ENCODE results near the gene RMI1. TPM values are rescaled to one million over a fixed set of nuclear protein-coding genes. Genes with fewer than 3 reads are reported as not detected.
"Not testable (repeated sequence)": the region's sequence is repeated elsewhere in the genome, so short reads cannot be mapped to it uniquely, and the experiment has no call there.

Gene RMI1
- total and polyA plus RNA-seq, 2 donors: 5.8 to 7.9 TPM

DNA sequence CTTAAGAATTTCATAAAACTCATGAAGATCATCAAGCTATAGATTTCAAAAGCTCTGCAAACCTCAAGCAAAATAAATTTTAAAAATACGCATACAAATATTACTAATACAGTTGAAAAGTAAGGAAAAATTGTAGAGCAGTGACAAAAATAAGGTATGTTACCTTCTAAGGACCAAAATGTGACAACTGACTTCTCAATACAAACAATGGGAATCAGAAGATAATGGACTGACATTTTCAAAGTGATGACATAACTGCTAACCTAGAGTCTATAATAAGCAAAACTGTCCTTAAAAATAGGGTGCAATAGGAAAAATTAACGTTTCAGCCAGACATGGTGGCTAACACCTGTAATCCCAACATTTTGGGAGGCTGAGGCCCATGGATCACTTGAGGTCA, 27.1 kb downstream of the RMI1 start:
- 98% methylated on average over 2 of the region's 2 CpGs for WGBS
- Histone ChIP-seq H3K27ac (ENCODE audit: low read depth in 1 of 2, low read length in 1 of 2) (no peak overlapping the region), H3K4me1 (ENCODE audit: control insufficient read depth in 2 of 2, insufficient read depth in 2 of 2, low read length in 2 of 2) (no peaks in the 10 kb centered on the region), H3K27me3 (ENCODE audit: control insufficient read depth in 2 of 2, insufficient read depth in 1 of 2, low read length in 1 of 2) (no peaks in the 10 kb centered on the region), H3K9me3 (ENCODE audit: control insufficient read depth in 2 of 2, insufficient read depth in 1 of 2, low read length in 1 of 2) (peaks cover 0 to 3% of the 10 kb centered on the region in 2 donors), H3K4me3 (ENCODE audit: low read length in 2 of 2) (no peak overlapping the region), H3K36me3 (ENCODE audit: control insufficient read depth in 2 of 2, insufficient read depth in 2 of 2, low read length in 1 of 2) (peaks cover 0 to 2% of the 10 kb centered on the region in 2 donors)
- DNase-seq (ENCODE audit: low read depth in 6 of 9, low spot score in 9 of 9): no peak

DNA sequence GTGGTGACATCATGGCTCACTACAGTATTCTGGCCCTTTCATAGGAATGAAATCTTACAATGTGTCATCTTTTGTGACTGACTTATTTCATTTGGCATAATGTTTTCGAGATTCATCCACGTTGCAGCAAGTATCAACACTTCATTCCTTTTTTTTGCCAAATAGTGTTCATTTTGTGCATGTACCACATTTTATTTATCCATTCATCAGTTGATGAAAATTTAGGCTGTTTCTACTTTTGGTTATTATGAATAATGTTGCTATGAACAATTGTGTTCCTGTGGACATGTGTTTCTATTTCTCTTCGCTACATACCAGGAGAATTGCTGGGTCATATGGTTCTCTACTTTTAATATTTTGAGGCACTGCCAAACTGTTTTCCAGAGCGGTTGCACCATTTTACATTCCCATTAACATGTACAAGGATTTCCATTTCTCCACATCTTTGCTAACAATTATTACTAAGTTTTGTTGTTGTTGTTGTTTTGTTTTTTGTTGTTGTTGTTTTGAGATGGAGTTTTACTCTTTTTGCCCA, 43.5 kb downstream of the RMI1 start:
- H3K27ac ChIP-seq (ENCODE audit: low read depth in 1 of 2, low read length in 1 of 2): no peak overlapping the region
- H3K27me3 ChIP-seq (ENCODE audit: control insufficient read depth in 2 of 2, insufficient read depth in 1 of 2, low read length in 1 of 2): no peaks in the 10 kb centered on the region
- no peaks in the 10 kb centered on the region for H3K9me3 ChIP-seq (ENCODE audit: control insufficient read depth in 2 of 2, insufficient read depth in 1 of 2, low read length in 1 of 2)
- 98% methylated on average over 4 of the region's 4 CpGs for WGBS
- no peak for DNase-seq (ENCODE audit: low read depth in 6 of 9, low spot score in 9 of 9)
- no peak overlapping the region for H3K4me3 ChIP-seq (ENCODE audit: low read length in 2 of 2)
- no peaks in the 10 kb centered on the region for H3K4me1 ChIP-seq (ENCODE audit: control insufficient read depth in 2 of 2, insufficient read depth in 2 of 2, low read length in 2 of 2)
- H3K36me3 ChIP-seq (ENCODE audit: control insufficient read depth in 2 of 2, insufficient read depth in 2 of 2, low read length in 1 of 2): no peaks in the 10 kb centered on the region

DNA sequence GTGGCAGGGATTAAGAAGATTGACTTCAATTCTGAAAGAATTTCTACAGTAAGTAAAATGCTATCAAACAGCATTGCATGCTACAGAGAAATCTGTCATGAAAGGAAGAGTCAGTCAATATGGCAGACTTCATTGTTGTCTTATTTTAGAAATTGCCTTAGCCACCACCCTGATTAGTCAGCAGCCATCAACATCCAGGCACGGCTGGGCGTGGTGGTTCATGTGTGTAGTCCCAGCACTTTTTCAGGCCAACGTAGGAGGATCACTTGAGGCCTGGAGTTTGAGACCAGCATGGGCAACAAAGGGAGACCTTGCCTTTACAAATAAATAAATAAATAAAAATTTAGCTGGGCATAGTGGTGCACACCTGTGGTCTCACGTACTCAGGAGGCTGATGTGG, 46.6 kb downstream of the RMI1 start:
- H3K9me3 ChIP-seq (ENCODE audit: control insufficient read depth in 2 of 2, insufficient read depth in 1 of 2, low read length in 1 of 2): no peaks in the 10 kb centered on the region
- H3K4me1 ChIP-seq (ENCODE audit: control insufficient read depth in 2 of 2, insufficient read depth in 2 of 2, low read length in 2 of 2): no peaks in the 10 kb centered on the region
- no peak overlapping the region for H3K4me3 ChIP-seq (ENCODE audit: low read length in 2 of 2)
- no peaks in the 10 kb centered on the region for H3K27me3 ChIP-seq (ENCODE audit: control insufficient read depth in 2 of 2, insufficient read depth in 1 of 2, low read length in 1 of 2)
- no peaks in the 10 kb centered on the region for H3K36me3 ChIP-seq (ENCODE audit: control insufficient read depth in 2 of 2, insufficient read depth in 2 of 2, low read length in 1 of 2)
- H3K27ac ChIP-seq (ENCODE audit: low read depth in 1 of 2, low read length in 1 of 2): no peak overlapping the region
- 96% methylated on average over 4 of the region's 4 CpGs for WGBS
- no peak for DNase-seq (ENCODE audit: low read depth in 6 of 9, low spot score in 9 of 9)

DNA sequence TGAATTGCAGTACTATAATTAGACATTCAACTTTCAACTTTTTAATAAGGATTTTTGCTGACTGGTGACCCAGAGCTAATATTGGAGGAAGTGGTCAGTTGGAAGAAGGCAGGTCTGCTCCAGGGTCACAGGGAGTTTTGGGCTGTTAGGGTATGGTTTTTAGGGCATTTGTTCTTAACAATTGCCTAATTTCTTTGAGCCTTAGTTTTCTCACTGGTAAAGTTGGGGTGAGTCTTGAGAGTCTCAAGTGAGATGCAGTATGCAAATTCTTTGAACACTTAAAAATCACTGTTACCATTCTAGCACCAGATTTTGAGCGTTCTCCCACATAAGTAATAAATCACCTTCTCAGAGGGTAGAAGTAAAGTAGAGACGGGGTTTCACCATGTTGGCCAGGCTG, 50.9 kb downstream of the RMI1 start:
- WGBS: 91% methylated on average over 2 of the region's 2 CpGs
- DNase-seq (ENCODE audit: low read depth in 6 of 9, low spot score in 9 of 9): no peak
- H3K27ac ChIP-seq (ENCODE audit: low read depth in 1 of 2, low read length in 1 of 2): no peak overlapping the region
- H3K4me1 ChIP-seq (ENCODE audit: control insufficient read depth in 2 of 2, insufficient read depth in 2 of 2, low read length in 2 of 2): no peaks in the 10 kb centered on the region
- H3K27me3 ChIP-seq (ENCODE audit: control insufficient read depth in 2 of 2, insufficient read depth in 1 of 2, low read length in 1 of 2): no peaks in the 10 kb centered on the region
- no peaks in the 10 kb centered on the region for H3K36me3 ChIP-seq (ENCODE audit: control insufficient read depth in 2 of 2, insufficient read depth in 2 of 2, low read length in 1 of 2)
- H3K4me3 ChIP-seq (ENCODE audit: low read length in 2 of 2): no peak overlapping the region
- H3K9me3 ChIP-seq (ENCODE audit: control insufficient read depth in 2 of 2, insufficient read depth in 1 of 2, low read length in 1 of 2): no peaks in the 10 kb centered on the region

DNA sequence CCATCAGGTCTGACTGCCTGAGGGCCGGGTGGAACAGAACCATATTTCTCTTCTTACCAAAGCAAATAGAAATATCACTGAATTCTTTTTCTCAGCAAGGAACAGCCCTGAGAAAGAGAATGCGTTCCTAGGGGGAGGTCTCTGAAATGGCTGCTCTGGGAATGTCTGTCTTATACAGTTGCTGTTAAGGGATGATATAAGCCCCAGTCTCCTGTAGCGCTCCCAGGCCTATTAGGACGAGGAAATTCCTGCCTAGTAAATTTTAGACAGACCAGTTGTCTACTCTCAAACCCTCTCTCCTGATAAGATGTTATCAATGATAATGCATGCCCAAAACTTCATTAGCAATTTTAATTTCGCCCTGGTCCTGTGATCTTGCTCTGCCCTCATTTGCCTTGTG, 61.3 kb downstream of the RMI1 start:
- not testable (repeated sequence) for H3K4me1 ChIP-seq (ENCODE audit: control insufficient read depth in 2 of 2, insufficient read depth in 2 of 2, low read length in 2 of 2); H3K36me3 ChIP-seq (ENCODE audit: control insufficient read depth in 2 of 2, insufficient read depth in 2 of 2, low read length in 1 of 2); H3K4me3 ChIP-seq (ENCODE audit: low read length in 2 of 2); H3K9me3 ChIP-seq (ENCODE audit: control insufficient read depth in 2 of 2, insufficient read depth in 1 of 2, low read length in 1 of 2); H3K27me3 ChIP-seq (ENCODE audit: control insufficient read depth in 2 of 2, insufficient read depth in 1 of 2, low read length in 1 of 2); DNase-seq (ENCODE audit: low read depth in 6 of 9, low spot score in 9 of 9); H3K27ac ChIP-seq (ENCODE audit: low read depth in 1 of 2, low read length in 1 of 2)
- WGBS: 87% methylated on average over 5 of the region's 5 CpGs

DNA sequence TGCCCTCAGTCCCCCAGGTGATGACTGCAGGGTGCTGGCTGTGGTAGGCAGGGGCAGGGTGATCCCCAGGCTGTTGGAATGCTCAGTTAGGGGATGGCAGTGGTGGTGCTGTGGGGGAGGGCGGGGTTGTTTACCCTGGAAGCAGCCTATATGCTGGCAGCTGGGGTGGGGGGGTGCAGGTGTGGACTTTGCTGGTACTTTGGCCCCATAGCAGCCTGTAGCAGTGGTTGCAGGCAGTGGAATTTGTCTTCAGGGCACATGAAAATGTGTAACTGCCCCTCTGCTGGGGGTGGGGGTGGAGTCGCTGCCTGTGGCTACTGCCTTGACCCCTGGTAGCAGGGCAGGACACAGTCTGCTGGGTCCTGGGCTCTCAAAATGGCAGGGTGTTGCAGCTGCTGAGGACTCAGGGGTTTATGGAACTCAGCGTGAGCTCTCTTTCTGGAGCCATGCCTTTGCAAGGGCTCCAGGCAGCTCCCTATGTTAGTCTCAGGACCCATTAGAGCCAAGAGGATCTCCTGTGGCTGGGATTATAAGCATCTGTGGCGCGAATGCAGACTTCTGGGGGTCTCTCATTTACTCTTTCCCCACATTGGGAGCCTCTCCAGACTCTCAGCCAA, 65.0 kb downstream of the RMI1 start:
- 96% methylated on average over 5 of the region's 5 CpGs for WGBS
- H3K4me3 ChIP-seq (ENCODE audit: low read length in 2 of 2): no peak overlapping the region
- DNase-seq (ENCODE audit: low read depth in 6 of 9, low spot score in 9 of 9): no peak
- H3K9me3 ChIP-seq (ENCODE audit: control insufficient read depth in 2 of 2, insufficient read depth in 1 of 2, low read length in 1 of 2): no peaks in the 10 kb centered on the region
- H3K27ac ChIP-seq (ENCODE audit: low read depth in 1 of 2, low read length in 1 of 2): no peak overlapping the region
- H3K27me3 ChIP-seq (ENCODE audit: control insufficient read depth in 2 of 2, insufficient read depth in 1 of 2, low read length in 1 of 2): no peaks in the 10 kb centered on the region
- H3K36me3 ChIP-seq (ENCODE audit: control insufficient read depth in 2 of 2, insufficient read depth in 2 of 2, low read length in 1 of 2): no peaks in the 10 kb centered on the region
- no peaks in the 10 kb centered on the region for H3K4me1 ChIP-seq (ENCODE audit: control insufficient read depth in 2 of 2, insufficient read depth in 2 of 2, low read length in 2 of 2)

Other genes with a start within 250 kb of the RMI1 start
- gene GKAP1, start 163.0 kb upstream of the RMI1 start, total RNA-seq: 14.3 TPM
- gene GKAP1, start 163.0 kb upstream of the RMI1 start, polyA plus RNA-seq: 22.4 TPM
- gene KIF27, start 59.4 kb upstream of the RMI1 start, total RNA-seq: 5.2 TPM
- gene KIF27, start 59.4 kb upstream of the RMI1 start, polyA plus RNA-seq: 2.9 TPM
- 585 TPM for gene HNRNPK, start 590 bp upstream of the RMI1 start, total RNA-seq
- gene HNRNPK, start 590 bp upstream of the RMI1 start, polyA plus RNA-seq: 425 TPM